Adrenal gland (tissue), 5 donors: ENCODE measurements around the gene CNOT11.

ENCODE experiments used
- POLR2A ChIP-seq, 2 donors: fragments of 450-650 bp; IDR thresholded peaks; one replicate each; pipeline ENCODE4 v1.6.1; 2017; ENCODE audit warnings: antibody characterized with exemption in 2 of 2, mild to moderate bottlenecking in 2 of 2, moderate library complexity in 1 of 2
- TF ChIP-seq, protein P1 (sequence below), 6 experiments: fragments of 450-650 bp in 4 of 6; fragments of 200-600 bp in 2 of 6; sonication (generic) in 1 of 6; IDR thresholded peaks; 1 replicate in 5 of 6; 2 replicates in 1 of 6; pipeline versions ENCODE4 v1.5.1 to v1.8.0; 2016 to 2021; ENCODE audit warnings: antibody characterized with exemption in 6 of 6, mild to moderate bottlenecking in 2 of 6, moderate library complexity in 1 of 6
- donor health status: DM: no; HTN: no; CAD: no.

DNA sequence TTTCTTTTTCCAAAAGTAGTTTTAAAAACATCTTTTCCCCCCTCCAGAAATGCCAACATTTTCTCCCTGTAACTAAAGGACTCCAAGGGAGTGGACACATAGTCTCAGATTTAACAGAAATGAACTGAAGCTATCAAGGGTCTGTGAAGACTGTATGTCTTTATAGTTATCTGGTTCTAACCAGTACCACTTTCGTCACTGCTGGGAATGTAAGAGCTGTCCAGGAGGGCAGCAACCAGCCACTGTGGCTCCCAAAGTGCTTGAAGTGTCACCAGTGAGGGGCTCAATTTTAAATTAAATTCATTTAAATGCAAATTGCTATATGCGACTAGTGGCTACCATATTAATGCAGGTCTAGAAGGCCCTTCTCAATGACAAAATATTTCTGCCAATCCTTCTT lies 40.9 kb downstream of the CNOT11 start:
- TF ChIP-seq, protein P1, sequence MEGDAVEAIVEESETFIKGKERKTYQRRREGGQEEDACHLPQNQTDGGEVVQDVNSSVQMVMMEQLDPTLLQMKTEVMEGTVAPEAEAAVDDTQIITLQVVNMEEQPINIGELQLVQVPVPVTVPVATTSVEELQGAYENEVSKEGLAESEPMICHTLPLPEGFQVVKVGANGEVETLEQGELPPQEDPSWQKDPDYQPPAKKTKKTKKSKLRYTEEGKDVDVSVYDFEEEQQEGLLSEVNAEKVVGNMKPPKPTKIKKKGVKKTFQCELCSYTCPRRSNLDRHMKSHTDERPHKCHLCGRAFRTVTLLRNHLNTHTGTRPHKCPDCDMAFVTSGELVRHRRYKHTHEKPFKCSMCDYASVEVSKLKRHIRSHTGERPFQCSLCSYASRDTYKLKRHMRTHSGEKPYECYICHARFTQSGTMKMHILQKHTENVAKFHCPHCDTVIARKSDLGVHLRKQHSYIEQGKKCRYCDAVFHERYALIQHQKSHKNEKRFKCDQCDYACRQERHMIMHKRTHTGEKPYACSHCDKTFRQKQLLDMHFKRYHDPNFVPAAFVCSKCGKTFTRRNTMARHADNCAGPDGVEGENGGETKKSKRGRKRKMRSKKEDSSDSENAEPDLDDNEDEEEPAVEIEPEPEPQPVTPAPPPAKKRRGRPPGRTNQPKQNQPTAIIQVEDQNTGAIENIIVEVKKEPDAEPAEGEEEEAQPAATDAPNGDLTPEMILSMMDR (IDR thresholded peaks at IDR 0.05) = no peak
- no peak for TF ChIP-seq POLR2A (IDR thresholded peaks at IDR 0.05)
